Transverse colon (tissue), 4 donors: ENCODE measurements around the gene ARHGAP11A.

Experiments
- CTCF ChIP-seq, 5 experiments: fragments of 200-600 bp in 3 of 5; fragments of 450-650 bp in 2 of 5; sonication (generic) in 3 of 5; IDR thresholded peaks; 1 replicate in 2 of 5; 2 replicates in 3 of 5; pipeline ENCODE4 v1.5.1; 2016 to 2017; ENCODE audit warnings: antibody characterized with exemption in 5 of 5, inconsistent platforms in 3 of 5, mild to moderate bottlenecking in 2 of 5, moderate library complexity in 1 of 5
- EP300 ChIP-seq: sonication (generic); formaldehyde crosslinking; IDR thresholded peaks from one replicate; pipeline ENCODE4 v1.6.1; 2017; ENCODE audit warnings: antibody characterized with exemption, low read depth
- POLR2A ChIP-seq: fragments of 450-650 bp; IDR thresholded peaks from one replicate; pipeline ENCODE4 v1.6.1; 2016; ENCODE audit warnings: antibody characterized with exemption, mild to moderate bottlenecking, moderate library complexity
- POLR2AphosphoS5 ChIP-seq, 3 donors: sonication (generic); formaldehyde crosslinking; IDR thresholded peaks; one replicate each; pipeline ENCODE4 v1.6.1; 2016; ENCODE audit warnings: antibody characterized with exemption in 3 of 3

GRCh38 chr15:32656091-32656490 lies 40.8 kb downstream of the ARHGAP11A start:
- TF ChIP-seq CTCF (IDR thresholded peaks at IDR 0.05) (no peak), EP300 (no peak), POLR2A (no peak), POLR2AphosphoS5 (IDR thresholded peaks at IDR 0.05) (no peak)
